Lung microvascular endothelial cell (primary cell): ENCODE results near the gene GPM6B. TPM values are rescaled to one million over a fixed set of nuclear protein-coding genes. Genes with fewer than 3 reads are reported as not detected.
A peak's percentile ranks its signal among the peaks of the same experiment; 100 is the strongest.

Experiments
- DNase-seq, 2 donors: peaks; one replicate each; pipeline versions ENCODE4 v3.0.0 to v3.0.0-alpha.2; 2010; ENCODE audit warnings: low read depth in 2 of 2
- total RNA-seq: library from RNA; depleted of rRNA; stranded (reverse); fragments of >200 nt; gene quantifications from 2 replicates; pipeline ENCODE4 v1.2.1, GENCODE V29; 2014

The GPM6B gene
- total RNA-seq, 1 donor from 2014 or later, result not detected

DNA sequence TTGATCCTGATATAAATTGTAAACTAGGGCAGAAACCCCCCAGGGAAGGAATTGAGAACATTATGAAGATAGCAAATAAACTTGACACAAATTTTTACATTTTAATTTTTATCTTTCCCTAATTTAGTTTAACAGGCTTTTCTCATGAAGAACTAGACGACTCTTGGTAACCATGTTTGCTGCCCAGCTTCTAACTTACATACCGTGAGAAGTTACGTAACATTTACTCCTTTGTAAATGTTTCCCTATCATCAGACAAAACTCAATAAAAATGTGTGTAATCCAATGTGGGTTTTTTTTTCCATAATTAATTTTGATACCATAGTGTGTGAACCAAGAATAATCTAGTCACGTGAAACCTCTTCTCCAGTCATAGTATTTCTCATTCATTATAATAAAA lies 48.0 kb downstream of the GPM6B start:
- no peak for DNase-seq

- peak; percentile 20 to 25 for DNase-seq
Measured at GRCh38 chrX:13764765-13765164, 52.1 kb downstream of the GPM6B start.

GRCh38 chrX:13764281-13764680 lies 52.6 kb downstream of the GPM6B start:
- DNase-seq, result no peak

DNA sequence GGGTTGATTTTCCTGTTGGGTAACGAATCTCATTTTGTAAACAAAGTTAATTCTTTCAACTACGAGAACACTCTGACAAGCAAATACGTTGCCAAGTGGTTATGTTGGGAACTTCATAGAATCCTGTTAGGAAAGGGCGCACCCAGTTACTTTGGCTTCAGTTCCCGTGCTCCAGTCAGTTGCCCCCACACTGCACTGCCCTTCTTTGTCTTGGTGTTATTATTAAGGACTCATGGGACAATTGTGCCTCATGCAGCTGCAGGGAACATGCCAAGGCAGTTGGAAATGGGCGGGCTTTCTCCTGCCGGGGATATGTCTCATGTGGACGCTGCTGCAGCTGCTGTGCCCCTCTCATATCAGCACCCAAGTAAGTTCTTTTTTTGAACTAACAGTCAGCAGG lies 53.4 kb downstream of the GPM6B start:
- peak in 1 of 2 donors; percentile 16 for DNase-seq

- DNase-seq, result peak in 1 of 2 donors; percentile 12
Measured at GRCh38 chrX:13761606-13762414, 55.1 kb downstream of the GPM6B start.

DNA sequence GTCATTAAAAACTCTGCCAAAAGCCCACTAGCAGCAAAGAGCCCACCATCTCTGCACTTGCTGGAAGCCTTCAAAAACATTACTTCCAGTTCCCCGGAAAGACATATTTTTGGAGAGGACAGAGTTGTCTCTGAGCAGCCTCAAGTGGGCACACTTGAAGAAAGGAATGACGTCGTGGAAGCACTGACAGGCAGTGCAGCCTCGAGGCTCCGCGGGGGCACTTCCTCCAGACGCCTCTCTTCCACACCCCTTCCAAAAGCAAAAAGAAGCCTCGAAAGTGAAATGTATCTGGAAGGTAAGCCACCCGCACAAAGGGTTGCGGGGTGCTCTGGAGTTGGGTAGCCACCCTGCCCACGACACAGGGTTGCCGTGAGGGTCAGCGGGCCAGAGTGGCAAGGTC lies 56.5 kb downstream of the GPM6B start:
- no peak for DNase-seq

GRCh38 chrX:13759152-13759718 lies 57.7 kb downstream of the GPM6B start:
- DNase-seq, result no peak

DNA sequence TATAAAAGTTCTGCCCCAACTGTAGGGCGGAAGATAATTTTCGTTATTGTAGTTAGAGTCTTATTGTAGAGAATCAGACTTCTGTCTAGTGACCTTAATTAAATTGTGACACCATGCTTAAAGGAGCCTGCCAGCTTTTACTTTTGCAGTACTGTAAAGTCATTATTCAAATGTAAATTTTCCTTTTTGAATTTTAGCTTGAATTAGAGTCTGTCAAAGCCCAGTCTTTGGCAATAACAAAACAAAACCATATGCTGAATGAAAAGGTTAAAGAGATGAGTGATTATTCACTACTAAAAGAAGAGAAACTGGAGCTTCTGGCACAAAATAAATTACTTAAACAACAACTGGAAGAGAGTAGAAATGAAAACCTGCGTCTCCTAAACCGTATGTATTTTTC lies 60.5 kb downstream of the GPM6B start:
- DNase-seq, result no peak

- DNase-seq, result no peak
Measured at GRCh38 chrX:13755254-13755653, 61.6 kb downstream of the GPM6B start.

DNA sequence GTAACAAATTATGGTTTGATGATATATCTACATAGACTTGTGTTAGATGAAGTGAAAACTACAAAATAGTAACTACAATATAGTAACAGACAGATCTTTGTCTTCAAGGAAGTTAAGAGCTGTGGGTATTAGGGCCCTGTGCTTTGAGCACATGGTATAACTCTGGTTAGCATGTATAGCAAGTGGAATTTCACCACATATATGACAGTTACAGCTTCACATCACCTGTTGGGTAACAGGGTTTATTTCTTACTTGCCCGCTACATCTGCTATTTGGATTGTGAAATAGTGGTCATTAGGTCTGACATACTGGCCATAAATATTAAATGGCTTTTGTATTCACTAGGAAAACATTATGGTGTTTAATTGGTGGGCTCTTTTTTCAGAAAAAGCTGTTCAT lies 62.1 kb downstream of the GPM6B start:
- no peak for DNase-seq

GRCh38 chrX:13752646-13753045 lies 64.2 kb downstream of the GPM6B start:
- peak in 1 of 2 donors; percentile 29 for DNase-seq

DNA sequence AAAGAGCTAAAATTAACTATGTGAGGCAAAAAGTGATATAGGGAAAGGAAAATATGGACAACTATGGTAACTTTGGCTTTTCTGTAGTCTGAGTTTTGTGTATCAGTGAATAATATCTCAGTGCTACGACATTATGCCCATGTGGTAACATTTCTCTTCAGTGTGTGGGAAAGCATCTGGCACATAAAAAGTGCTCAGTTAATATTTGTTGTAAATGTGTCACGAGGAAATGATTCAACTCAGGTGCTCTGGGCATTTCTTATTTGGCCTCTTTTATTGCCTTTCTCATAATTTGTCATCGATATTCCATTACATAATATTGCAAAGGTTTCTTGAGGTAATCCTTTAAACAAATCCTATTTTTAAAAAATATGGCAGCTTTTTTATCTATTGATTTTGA lies 64.8 kb downstream of the GPM6B start:
- no peak for DNase-seq

GRCh38 chrX:13750812-13751211 lies 66.1 kb downstream of the GPM6B start:
- DNase-seq, result no peak

GRCh38 chrX:13750204-13750603 lies 66.7 kb downstream of the GPM6B start:
- peak; percentile 51 for DNase-seq

- DNase-seq, result no peak
Measured at GRCh38 chrX:13748486-13748885, 68.4 kb downstream of the GPM6B start.

- DNase-seq, result peak; percentile 74 to 79
Measured at GRCh38 chrX:13747836-13748235, 69.1 kb downstream of the GPM6B start.

- DNase-seq, result no peak
Measured at GRCh38 chrX:13742397-13743176, 74.3 kb downstream of the GPM6B start.

- DNase-seq, result no peak
Measured at GRCh38 chrX:13741695-13742094, 75.2 kb downstream of the GPM6B start.

GRCh38 chrX:13734278-13735172 lies 82.4 kb downstream of the GPM6B start, which contains the start of the genes OFD1 and TRAPPC2:
Gene OFD1 (plus strand): TSS chrX:13734748. CDS start chrX:13735072, 324 bp downstream.
Gene TRAPPC2 (minus strand): TSS chrX:13734620. CDS start chrX:13719963, 14,657 bp downstream.
- DNase-seq, result peak; percentile 95 to 96

DNA sequence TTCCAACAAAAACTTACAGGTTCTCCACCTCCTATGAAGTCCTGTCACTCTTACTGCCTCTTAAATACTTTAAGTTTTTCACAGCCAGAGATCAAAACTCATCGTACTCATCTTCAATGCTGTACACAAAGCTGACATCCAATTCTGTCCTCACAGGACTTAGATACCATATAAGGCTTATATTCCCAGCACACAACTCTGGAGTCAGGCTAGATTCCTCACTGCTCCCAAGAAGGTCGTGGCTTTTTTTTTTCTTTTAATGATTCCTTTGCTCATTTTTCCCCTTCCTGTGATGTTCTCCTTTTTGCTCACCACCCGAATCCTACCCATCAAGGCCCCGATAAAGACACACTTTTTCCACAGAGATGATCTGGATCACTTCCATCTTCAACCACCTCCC lies 83.4 kb downstream of the GPM6B start:
- DNase-seq, result no peak
